SK-N-SH (cell line): Measurements from ENCODE around the gene ZNF675. TPM values are rescaled to one million over a fixed set of nuclear protein-coding genes. Genes with fewer than 3 reads are reported as not detected.
"Not testable (repeated sequence)": the region's sequence is repeated elsewhere in the genome, so short reads cannot be mapped to it uniquely, and the experiment has no call there.

Experiments
- CTCF ChIA-PET: fragments of 300-600, 350-600 bp; formaldehyde crosslinking; extraction: SDS; loops from one replicate; lab custom pipeline; 2021; lab: Yijun Ruan, JAX
- POLR2A ChIA-PET: fragments of 350-600 bp; sonication (Branson Sonifier 250); formaldehyde crosslinking; extraction: SDS; loops from one replicate; lab custom pipeline; 2020; ENCODE audit warnings: antibody characterized with exemption, inconsistent platforms; lab: Yijun Ruan, JAX
- DNase-seq: peaks from one replicate; pipeline ENCODE4 v3.0.0; 2012
- H2AFZ ChIP-seq: fragments of 200-600 bp; sonication (generic); 2 replicates; pipeline ENCODE4 v1.8.1; 2016; ENCODE audit warnings: antibody characterized with exemption, mild to moderate bottlenecking, low read depth
- H3F3A ChIP-seq: fragments of 200-600 bp; sonication (generic); replicated peaks from 2 replicates; pipeline ENCODE3; 2016; ENCODE audit warnings: antibody characterized with exemption, mild to moderate bottlenecking; ENCODE audit not compliant: insufficient read depth
- H3K27ac ChIP-seq, 2 experiments: fragments of 200-500 bp in 1 of 2; fragments of 200-600 bp in 1 of 2; sonication (Bioruptor generic) in 1 of 2; sonication (generic), shearing (Covaris generic) in 1 of 2; 2 replicates each; pipeline versions ENCODE4 v1.5.1 to v1.6.1; 2014 to 2016; ENCODE audit warnings: low read depth in 2 of 2, inconsistent platforms in 1 of 2, low read length in 1 of 2, mild to moderate bottlenecking in 1 of 2, mixed read lengths in 1 of 2
- H3K27me3 ChIP-seq: fragments of 200-600 bp; sonication (generic), shearing (Covaris generic); 2 replicates; pipeline ENCODE4 v1.6.1; 2016; ENCODE audit warnings: mixed run types; ENCODE audit not compliant: insufficient read depth
- H3K36me3 ChIP-seq, 2 experiments: fragments of 200-500 bp in 1 of 2; fragments of 200-600 bp in 1 of 2; sonication (Bioruptor generic) in 1 of 2; sonication (generic) in 1 of 2; replicated peaks in 1 of 2; 2 replicates each; pipeline versions ENCODE3 to v1.5.1; 2014 to 2016; ENCODE audit warnings: low read length in 1 of 2, mild to moderate bottlenecking in 1 of 2; ENCODE audit not compliant: insufficient read depth in 2 of 2, control insufficient read depth in 1 of 2
- H3K4me1 ChIP-seq, 2 experiments: fragments of 200-500 bp in 1 of 2; fragments of 200-600 bp in 1 of 2; sonication (Bioruptor generic) in 1 of 2; sonication (generic), shearing (Covaris generic) in 1 of 2; 2 replicates each; pipeline versions ENCODE4 v1.5.1 to v1.6.1; 2014 to 2016; ENCODE audit warnings: low read depth in 1 of 2, low read length in 1 of 2, mixed run types in 1 of 2; ENCODE audit not compliant: insufficient read depth in 2 of 2, control insufficient read depth in 1 of 2
- H3K4me2 ChIP-seq: fragments of 200-600 bp; sonication (generic), shearing (Covaris generic); 2 replicates; pipeline ENCODE4 v1.6.1; 2017; ENCODE audit warnings: mixed run types
- H3K4me3 ChIP-seq, 2 experiments: fragments of 200-500 bp in 1 of 2; fragments of 200-600 bp in 1 of 2; sonication (Bioruptor generic) in 1 of 2; sonication (generic), shearing (Covaris generic) in 1 of 2; 2 replicates each; pipeline versions ENCODE4 v1.5.1 to v1.8.1; 2014 to 2016; ENCODE audit warnings: low read depth in 2 of 2, inconsistent platforms in 1 of 2, low read length in 1 of 2, mild to moderate bottlenecking in 1 of 2, mixed read lengths in 1 of 2, moderate library complexity in 1 of 2
- H3K79me2 ChIP-seq: fragments of 200-600 bp; sonication (generic); 2 replicates; pipeline ENCODE4 v1.8.1; 2017; ENCODE audit warnings: mild to moderate bottlenecking; ENCODE audit not compliant: insufficient read depth
- H3K9ac ChIP-seq: fragments of 200-600 bp; sonication (generic); 2 replicates; pipeline ENCODE4 v1.6.1; 2017; ENCODE audit warnings: mixed run types
- H3K9me2 ChIP-seq: fragments of 200-600 bp; sonication (generic); 2 replicates; pipeline ENCODE4 v1.6.1; 2017; ENCODE audit warnings: mixed run types
- H3K9me3 ChIP-seq: fragments of 200-600 bp; sonication (generic); 2 replicates; pipeline ENCODE4 v1.6.1; 2017; ENCODE audit warnings: mixed run types, mild to moderate bottlenecking, moderate library complexity
- H4K20me1 ChIP-seq: fragments of 200-600 bp; sonication (generic); 2 replicates; pipeline ENCODE4 v1.6.1; 2017; ENCODE audit warnings: mild to moderate bottlenecking, mixed run types; ENCODE audit not compliant: insufficient read depth
- FOXJ3 ChIP-seq: sonication (generic); formaldehyde crosslinking; IDR thresholded peaks from 2 replicates; pipeline ENCODE4 v1.5.1; 2020; ENCODE audit warnings: mild to moderate bottlenecking, missing genetic modification reagents
- SIN3A ChIP-seq: IDR thresholded peaks from 2 replicates; pipeline ENCODE4 v1.6.1; 2012; ENCODE audit warnings: low read depth, mild to moderate bottlenecking, low read length, moderate library complexity, borderline replicate concordance
- WGBS: methylation state at CpG from one replicate; pipeline ENCODE4 v1.1.6; 2017; ENCODE audit warnings: low lambda C conversion rate; 5-methylcytosine and 5-hydroxymethylcytosine counted together
- polyA plus RNA-seq, 3 experiments: library from polyadenylated mRNA; depleted of rRNA; stranded (reverse); fragments of >200 nt; gene quantifications; 2 replicates each; pipeline ENCODE4 v1.2.3, GENCODE V29; 2012

The ZNF675 gene
- polyA plus RNA-seq, 1 of the 3 experiments (the other 2 are of a cell fraction): 1.8 TPM

DNA sequence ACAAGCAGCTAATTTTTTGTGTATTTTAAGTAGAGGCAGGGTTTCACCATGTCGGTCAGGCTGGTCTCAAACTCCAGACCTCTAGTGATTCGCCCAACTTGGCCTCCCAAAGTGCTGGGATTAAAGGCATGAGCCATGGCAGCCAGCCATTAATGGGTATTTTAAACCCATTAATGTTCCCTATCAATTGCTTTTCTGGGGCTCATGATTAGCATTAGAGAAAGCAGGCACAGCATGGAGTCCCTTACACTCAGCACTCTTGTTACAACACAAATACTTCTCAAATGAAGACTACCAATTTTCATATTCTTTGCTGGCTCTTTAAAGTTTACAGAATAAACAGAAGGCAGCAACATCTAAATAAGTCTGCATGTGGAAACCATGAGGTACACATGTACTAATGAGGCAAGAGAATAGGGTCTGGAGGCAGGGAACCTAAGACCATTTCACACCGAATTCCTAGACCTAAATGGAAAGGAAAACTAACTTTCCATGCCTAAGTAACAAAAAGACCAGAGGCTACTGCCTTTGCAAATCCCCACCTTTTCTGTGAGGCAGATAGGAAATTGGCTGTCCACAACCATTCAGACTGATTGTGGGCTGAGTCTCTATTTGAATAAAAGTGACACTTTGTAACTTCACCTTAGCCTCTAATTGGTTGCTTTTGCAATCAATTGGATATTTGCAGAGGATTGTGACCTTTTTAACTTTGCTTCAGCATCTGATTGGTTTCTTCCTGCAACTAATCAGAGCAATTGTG, 21.2 kb downstream of the ZNF675 start (continued):
- TF ChIP-seq SIN3A: no peak
- no peak for TF ChIP-seq FOXJ3

DNA sequence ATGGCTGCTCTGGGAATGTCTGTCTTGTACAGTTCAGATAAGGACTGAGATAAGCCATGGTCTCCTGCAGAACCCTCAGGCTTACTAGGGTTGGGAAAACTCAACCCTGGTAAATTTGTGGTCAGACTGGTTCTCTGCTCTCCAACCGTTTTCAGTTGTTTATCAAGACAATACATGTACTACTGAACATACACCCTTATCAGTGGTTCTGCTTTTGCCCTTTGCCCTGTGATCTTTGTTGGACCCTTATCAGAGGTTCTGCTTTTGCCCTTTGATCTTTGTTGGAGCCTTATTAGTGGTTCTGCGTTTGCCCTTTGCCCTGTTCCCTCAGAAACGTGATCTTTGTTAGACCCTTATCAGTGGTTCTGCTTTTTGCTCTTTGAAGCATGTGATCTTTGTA, 37.2 kb downstream of the ZNF675 start:
- H3K4me1 ChIP-seq, H2AFZ ChIP-seq, H3K9ac ChIP-seq, H3K79me2 ChIP-seq, H4K20me1 ChIP-seq, H3K4me2 ChIP-seq, H3K27ac ChIP-seq, H3K4me3 ChIP-seq, H3K27me3 ChIP-seq, DNase-seq, H3F3A ChIP-seq, POLR2A ChIA-PET, H3K9me2 ChIP-seq, CTCF ChIA-PET: not testable (repeated sequence)
- 84% methylated on average over 3 of the region's 3 CpGs for WGBS
- H3K36me3 ChIP-seq: peaks cover 15 to 26% of the 10 kb centered on the region in 2 experiments
- H3K9me3 ChIP-seq: peaks cover 23% of the 10 kb centered on the region

Other genes starting within 250 kb of the ZNF675 start
- 0.37 and 0.38 TPM in 2 replicates for gene ZNF681, start 71.7 kb upstream of the ZNF675 start, polyA plus RNA-seq (2012; rRNA removed)
- gene ZNF726, start 227.7 kb upstream of the ZNF675 start, polyA plus RNA-seq (2012; rRNA removed): 3.4 and 4.3 TPM in 2 replicates